GM19238 (cell line): ENCODE data around the gene STK10.
A peak's percentile ranks its signal among the peaks of the same experiment; 100 is the strongest.

ENCODE experiments used
- DNase-seq: peaks from one replicate; pipeline ENCODE4 v3.0.0; 2011; ENCODE audit warnings: low spot score; ENCODE audit not compliant: insufficient read length

STK10 gene

GRCh38 chr5:172009536-172010270 is 178.3 kb downstream of the STK10 start:
- DNase-seq: no peak

GRCh38 chr5:172008689-172009141 is 179.3 kb downstream of the STK10 start:
- DNase-seq: no peak

GRCh38 chr5:172008111-172008455 is 179.9 kb downstream of the STK10 start:
- no peak for DNase-seq

- no peak for DNase-seq
These were observed 180.6 kb downstream of the STK10 start for GRCh38 chr5:172007175-172008110.

- peak; percentile 89 for DNase-seq
These were observed 181.5 kb downstream of the STK10 start, which contains the start of gene FBXW11 for GRCh38 chr5:172006321-172007174. Gene FBXW11, minus strand, starts transcription at chr5:172006638. Its CDS starts 136 bp downstream, at chr5:172006502.

GRCh38 chr5:172005708-172006320 is 182.2 kb downstream of the STK10 start:
- no peak for DNase-seq

- no peak for DNase-seq
These were observed 183.2 kb downstream of the STK10 start for GRCh38 chr5:172004824-172005237.

- DNase-seq: no peak
These were observed 184.3 kb downstream of the STK10 start for GRCh38 chr5:172003746-172004145.

GRCh38 chr5:172002840-172003512 is 185.0 kb downstream of the STK10 start:
- DNase-seq: no peak

GRCh38 chr5:172002310-172002709 is 185.7 kb downstream of the STK10 start:
- no peak for DNase-seq

- DNase-seq: no peak
These were observed 188.1 kb downstream of the STK10 start for GRCh38 chr5:171999877-172000276.

- no peak for DNase-seq
These were observed 188.9 kb downstream of the STK10 start for GRCh38 chr5:171999100-171999499.

GRCh38 chr5:171997011-171997410 is 191.0 kb downstream of the STK10 start:
- no peak for DNase-seq

- DNase-seq: no peak
These were observed 195.2 kb downstream of the STK10 start for GRCh38 chr5:171992813-171993212.

GRCh38 chr5:171992305-171992704 is 195.7 kb downstream of the STK10 start:
- DNase-seq: no peak
